ENCODE measurements around the gene RAP1GAP2. TPM values are rescaled to one million over a fixed set of nuclear protein-coding genes. Genes with fewer than 3 reads are reported as not detected.
"Not testable (repeated sequence)": the region's sequence is repeated elsewhere in the genome, so short reads cannot be mapped to it uniquely, and the experiment has no call there.

RAP1GAP2 gene
- total RNA-seq, 1 donor from 2014 or later = 57.2 TPM

GRCh38 chr17:2783310-2784030, 12.8 kb upstream of the RAP1GAP2 start:
- intact Hi-C loops (cut with DNase I) = no loop called here
- DNase-seq (ENCODE audit: missing footprints) (no peak), ATAC-seq (no peak)

DNA sequence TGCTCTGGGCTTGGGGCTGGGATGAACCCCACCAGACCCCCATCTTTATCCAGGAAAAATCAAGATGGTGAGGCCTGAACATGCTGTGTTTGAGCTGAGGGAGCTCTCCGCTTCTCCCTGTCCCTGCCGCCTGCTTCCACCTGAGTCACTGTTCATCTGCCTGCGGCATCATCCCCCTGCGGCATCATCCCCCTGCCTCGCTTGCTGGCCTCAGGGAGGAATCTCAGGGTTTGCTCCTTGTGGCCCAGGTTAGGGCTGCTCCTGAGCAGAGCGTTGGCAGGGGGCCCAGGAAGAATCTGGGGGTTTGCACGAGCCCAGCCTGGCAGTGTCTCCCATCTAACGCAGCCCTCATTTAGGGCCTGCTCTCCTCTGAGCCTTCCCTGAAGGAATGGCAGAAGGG, 11.4 kb upstream of the RAP1GAP2 start:
- ATAC-seq (no peak), DNase-seq (ENCODE audit: missing footprints) (peak; percentile 41)
- intact Hi-C loops (cut with DNase I) = no loop called here

DNA sequence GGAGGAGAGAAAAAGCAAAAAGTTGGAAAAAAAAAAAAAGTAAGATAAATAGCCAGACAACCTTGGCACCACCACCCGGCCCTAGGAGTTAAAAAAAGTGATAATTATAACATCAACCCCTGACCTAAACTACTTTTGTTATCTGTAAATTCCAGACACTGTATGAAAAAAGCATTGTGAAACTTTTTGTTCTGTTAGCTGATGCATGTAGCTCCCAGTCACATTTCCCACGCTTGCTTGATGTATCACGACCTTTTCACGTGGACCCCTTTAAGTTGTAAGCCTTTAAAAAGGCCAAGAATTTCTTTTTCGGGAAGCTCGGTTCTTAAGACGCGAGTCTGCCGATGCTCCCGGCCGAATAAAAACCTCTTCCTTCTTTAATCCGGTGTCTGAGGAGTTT, 10.9 kb upstream of the RAP1GAP2 start:
- intact Hi-C loops (cut with DNase I); ATAC-seq: not testable (repeated sequence)
- peak; percentile 4 for DNase-seq (ENCODE audit: missing footprints)

DNA sequence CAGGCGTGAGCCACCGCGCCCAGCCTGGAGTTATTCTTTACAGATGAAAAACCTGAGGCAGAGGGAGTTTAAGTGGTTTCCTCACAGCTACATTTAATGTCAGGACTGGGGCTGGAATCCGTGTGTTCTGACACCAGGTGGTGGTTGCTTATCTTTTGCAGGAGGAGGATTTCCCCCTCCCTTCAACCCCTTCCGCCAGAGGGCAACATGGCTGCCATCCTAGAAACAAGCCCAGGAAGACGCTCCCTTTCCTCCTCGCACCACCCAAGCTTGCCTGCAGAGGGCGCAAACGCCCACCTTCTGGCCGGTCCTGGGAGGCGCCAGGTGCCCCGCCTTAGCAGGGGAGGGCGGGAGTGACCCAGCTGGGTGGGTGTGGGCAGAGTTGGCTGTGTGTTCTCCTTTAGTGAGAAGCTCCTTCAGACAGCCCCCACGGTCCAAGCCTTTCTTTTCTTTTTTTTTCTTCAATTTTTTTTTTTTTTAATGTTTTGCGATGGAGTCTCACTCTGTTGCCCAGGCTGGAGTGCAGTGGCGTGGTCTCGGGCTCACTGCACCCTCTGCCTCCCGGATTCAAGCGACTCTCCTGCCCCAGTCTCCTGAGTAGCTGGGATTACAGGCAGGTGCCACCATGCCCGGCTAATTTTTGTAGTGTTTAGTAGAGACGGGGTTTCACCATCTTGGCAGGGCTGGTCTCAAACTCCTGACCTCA, 9.9 kb upstream of the RAP1GAP2 start:
- intact Hi-C loops (cut with DNase I) = no loop called here
- DNase-seq (ENCODE audit: missing footprints) (peak; percentile 94), ATAC-seq (peak; percentile 92)

- no peak for DNase-seq (ENCODE audit: missing footprints)
- ATAC-seq = no peak
- intact Hi-C loops (cut with DNase I) = no loop called here
These were observed 6.5 kb upstream of the RAP1GAP2 start for GRCh38 chr17:2789700-2790099.

DNA sequence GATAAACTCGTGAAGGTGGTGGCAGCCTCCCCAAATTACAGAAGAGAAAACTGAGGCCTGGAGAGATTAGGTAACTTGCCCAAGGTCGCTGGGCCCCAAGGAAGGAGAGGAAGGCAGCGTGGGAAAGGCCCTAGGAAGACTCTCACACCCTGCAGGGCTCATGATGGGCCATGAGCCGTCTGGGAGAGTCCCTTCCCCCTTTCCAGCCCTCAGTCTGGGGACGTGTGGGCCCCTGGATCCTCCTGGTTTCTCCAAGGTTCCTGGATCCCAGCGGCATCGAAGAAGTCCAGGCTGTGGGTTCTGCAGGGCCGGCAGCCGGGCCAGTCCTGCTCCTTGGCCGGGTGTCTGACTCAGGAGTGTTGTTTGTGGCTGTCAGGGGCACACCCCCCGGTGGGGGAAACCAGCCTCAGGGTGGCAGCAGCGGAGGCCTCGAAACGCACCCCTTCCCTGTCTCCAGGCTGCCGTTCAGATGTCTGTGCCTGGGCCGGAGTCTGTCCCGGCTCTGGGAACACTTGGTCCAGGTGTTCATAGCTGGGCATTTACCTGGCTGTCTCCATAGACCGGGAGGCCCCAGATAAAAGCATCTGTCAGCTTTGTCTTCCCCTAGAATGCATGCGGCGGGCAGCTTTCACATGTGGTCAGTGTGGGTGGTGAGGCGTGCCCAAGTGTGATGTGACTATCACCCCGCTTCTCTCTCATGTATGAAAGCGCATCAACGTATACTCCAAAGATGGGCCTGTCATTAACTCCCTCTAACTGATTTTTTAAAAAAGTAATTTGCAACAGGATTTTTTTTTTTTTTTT, 3.7 kb upstream of the RAP1GAP2 start:
- intact Hi-C loops (cut with DNase I) = no loop called here
- ATAC-seq (no peak), DNase-seq (ENCODE audit: missing footprints) (peak; percentile 53)

- ATAC-seq (no peak), DNase-seq (ENCODE audit: missing footprints) (peak; percentile 45)
- intact Hi-C loops (cut with DNase I) = no loop called here
These were observed 2.0 kb upstream of the RAP1GAP2 start for GRCh38 chr17:2794111-2794803.

DNA sequence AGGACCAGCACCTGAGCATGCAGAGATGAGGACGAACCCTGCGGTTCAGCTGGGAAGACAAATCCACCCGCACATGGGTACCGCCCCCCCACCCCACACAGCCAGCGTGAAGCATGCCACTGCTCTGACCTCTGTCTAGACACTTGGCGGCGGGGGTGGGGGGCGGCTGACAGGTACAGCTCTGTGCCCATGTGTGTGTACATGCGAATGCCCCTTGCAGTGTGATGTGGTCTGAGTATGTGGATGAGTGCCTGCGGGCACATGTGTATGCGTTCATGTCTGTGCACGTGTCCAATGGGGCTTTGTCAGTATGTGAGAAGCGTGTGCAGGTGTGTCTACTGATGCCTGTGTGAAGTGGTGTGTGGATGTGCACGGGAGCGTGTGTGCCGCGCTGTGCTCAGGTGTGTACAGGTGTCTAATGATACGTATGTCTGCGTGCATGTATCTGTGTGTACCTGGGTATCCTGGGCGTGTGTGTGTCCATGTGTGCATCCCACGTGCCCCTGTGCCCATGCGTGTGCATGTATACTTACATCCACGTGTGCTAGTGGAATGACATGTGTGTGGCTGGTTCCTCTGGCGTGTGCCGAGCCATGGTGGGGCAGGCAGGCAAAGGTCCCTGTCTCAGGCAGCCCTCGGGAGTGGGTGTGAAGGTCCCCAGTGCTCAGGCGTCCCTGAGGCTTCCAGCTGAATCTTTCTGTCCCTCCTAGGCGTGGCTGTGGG, 636 bp upstream of the RAP1GAP2 start:
- intact Hi-C loops (cut with DNase I) = no loop called here
- DNase-seq (ENCODE audit: missing footprints) (peak; percentile 63), ATAC-seq (no peak)

- intact Hi-C loops (cut with DNase I) = no loop called here
- peak; percentile 22 for DNase-seq (ENCODE audit: missing footprints)
- no peak for ATAC-seq
These were observed 988 bp downstream of the RAP1GAP2 start for GRCh38 chr17:2797226-2797625.

DNA sequence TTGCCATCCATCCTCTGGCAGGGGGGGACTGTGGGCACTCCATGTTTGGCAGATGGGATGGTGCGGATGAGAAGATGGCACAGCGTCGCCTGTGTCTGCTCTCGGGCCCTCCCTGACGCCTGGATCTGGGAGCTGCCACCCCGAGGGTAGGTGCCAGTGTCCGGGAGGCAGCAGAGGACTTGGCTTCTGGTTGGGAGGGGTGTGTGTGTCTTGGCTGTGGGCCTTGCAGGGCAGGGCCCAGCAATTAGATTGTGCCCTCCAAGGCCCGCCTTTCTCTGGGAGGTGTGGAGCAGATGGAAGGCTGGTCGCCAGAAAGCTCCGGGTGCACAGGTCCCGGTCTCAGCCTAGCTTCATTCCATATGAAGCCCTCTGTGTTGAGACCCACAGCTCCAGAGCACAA, 1.4 kb downstream of the RAP1GAP2 start:
- no peak for DNase-seq (ENCODE audit: missing footprints)
- no peak for ATAC-seq
- intact Hi-C loops (cut with DNase I) = no loop called here

DNA sequence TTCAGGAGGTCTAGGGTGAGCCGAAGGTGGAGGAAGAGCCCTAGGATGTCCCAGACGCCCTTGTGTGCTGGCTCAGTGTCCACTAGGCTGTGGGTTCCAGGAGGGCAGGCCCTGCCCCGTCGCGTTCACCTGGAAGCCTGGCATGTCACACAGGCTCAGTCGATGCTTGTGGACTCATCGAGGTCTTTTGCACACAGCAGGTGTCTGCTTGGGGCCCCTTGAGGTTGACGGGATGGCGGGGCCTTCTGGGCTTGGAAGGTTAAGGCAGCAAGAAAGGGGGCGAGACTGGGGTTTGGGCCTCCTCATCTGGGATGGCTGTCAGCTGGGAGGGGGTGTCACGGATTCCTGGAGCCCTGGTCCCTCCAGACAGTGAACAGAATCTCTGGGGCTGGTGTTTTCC, 1.9 kb downstream of the RAP1GAP2 start:
- no peak for ATAC-seq

DNA sequence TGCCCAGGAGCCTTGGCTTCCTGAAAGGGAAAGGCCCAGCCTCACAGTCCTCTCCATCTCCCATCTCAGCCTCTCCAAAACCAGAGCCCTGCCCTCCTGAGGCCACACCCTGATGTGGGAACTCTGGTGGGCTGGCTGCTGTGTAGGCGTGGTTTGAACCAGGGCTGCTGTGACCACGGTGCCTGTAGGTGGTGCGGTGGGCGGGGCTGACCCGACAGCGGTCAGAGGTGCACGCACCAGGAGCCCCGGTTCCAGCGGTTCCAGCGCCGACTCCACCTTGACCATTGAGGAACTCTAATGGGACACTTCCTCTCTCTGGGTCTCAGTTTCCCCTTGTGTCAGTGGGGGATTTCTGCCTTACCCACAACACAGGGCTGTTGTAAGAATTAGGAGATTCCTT, 2.4 kb downstream of the RAP1GAP2 start:
- intact Hi-C loops (cut with DNase I) = no loop called here
- ATAC-seq (no peak), DNase-seq (ENCODE audit: missing footprints) (peak; percentile 17)

More for the DNA sequence above, 1.9 kb downstream of the RAP1GAP2 start:
- intact Hi-C loops (cut with DNase I) = no loop called here
- peak; percentile 64 for DNase-seq (ENCODE audit: missing footprints)

DNA sequence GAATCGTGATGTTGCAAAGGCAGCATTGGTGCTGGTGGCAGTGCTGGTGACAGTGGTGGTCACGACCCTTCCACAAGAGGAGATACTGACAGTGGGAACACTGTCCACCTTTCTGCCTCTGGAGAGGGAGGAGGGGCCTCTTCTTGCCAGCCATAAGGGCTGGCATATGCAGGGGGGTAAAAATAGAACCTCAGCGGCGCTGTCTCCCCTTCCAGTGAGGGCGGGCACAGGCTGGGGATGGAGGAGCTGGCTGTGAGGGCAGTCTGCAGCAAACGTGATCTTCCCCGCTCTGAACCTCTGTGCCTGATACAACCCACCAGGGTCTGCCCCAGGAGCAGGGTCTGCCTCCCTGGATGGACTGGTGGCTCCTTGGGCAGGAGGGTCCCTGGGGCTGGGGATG, 3.4 kb downstream of the RAP1GAP2 start:
- DNase-seq (ENCODE audit: missing footprints) = peak; percentile 51
- ATAC-seq = peak; percentile 61
- intact Hi-C loops (cut with DNase I) = no loop called here

DNA sequence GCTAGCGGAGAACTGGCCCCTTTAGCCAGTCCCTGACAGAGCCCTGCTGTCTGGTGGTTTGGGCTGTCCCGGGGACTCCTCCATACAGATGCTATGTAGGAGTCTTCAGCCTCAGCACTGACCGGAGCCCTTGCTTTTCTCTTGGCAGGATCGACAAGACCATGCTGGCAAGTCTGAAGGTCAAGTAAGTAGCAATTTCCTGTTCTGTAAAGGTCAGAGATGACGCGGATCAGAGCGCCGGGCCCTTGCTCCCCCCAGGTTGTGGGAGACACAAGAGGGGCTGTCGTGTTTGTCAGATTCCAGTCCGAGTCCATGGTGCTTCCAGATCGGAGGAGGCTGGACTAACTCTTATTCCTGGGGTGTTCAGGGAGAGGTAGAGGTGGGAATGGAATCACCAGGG, 4.1 kb downstream of the RAP1GAP2 start:
- ATAC-seq (no peak), DNase-seq (ENCODE audit: missing footprints) (peak; percentile 4)
- intact Hi-C loops (cut with DNase I) = no loop called here

DNA sequence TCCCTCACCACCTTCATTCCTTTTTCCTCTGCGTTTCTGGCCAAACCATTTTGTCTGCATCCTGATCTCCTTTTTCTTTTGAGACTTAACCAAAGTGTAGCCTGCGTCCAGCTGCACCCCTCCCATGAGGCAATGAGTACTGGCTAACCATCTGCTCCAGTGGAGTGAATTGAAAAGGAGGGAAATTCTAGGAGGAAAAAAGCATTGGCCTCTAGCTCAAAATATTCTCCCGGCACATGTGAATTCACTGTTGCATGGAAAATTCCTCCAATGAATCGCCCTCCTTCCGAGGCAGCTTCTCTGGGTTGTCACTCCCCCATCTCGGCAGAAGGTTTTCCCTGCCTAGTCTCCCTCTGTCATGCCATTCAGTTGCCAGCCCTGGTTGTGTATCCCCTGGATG, 5.6 kb downstream of the RAP1GAP2 start:
- intact Hi-C loops (cut with DNase I) = no loop called here
- ATAC-seq (no peak), DNase-seq (ENCODE audit: missing footprints) (no peak)

DNA sequence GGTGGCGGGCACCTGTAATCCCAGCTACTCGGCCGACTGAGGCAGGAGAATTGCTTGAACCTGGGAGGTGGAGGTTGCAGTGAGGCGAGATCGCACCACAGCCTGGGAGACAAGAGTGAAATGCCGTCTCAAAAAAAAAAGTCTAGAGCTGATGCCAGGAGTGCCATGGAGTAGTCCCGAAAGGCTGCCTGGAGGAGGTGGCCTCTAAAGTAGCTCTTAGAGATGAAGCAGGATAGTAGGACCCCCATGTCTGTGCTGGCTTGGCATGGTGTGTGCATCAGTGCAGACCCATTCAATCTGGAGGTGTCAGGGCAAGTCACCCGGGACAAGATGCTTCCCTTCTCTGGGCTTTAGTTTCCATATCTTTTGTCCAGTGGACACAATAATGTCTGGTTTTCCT, 6.3 kb downstream of the RAP1GAP2 start:
- intact Hi-C loops (cut with DNase I) = no loop called here
- DNase-seq (ENCODE audit: missing footprints) = peak; percentile 17
- ATAC-seq = no peak

DNA sequence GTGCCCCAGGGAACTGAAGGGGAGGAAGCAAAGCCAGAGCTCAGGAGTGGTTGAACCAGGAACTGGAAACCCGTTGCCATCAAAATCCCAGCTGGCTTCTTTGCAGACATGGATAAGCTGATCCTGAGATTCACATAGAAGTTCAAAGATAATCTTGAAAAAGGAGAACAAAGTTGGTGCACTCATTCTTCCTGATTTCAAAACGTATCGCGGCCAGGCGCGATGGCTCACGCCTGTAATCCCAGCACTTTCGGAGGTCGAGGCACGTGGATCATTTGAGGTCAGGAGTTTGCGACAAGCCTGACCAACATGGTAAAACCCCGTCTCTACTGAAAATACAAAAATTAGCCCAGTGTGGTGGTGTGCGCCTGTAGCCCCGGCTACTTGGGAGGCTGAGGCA, 7.1 kb downstream of the RAP1GAP2 start:
- intact Hi-C loops (cut with DNase I) = no loop called here
- no peak for ATAC-seq
- peak; percentile 14 for DNase-seq (ENCODE audit: missing footprints)

- intact Hi-C loops (cut with DNase I) = no loop called here
- DNase-seq (ENCODE audit: missing footprints) (peak; percentile 35), ATAC-seq (no peak)
These were observed 7.7 kb downstream of the RAP1GAP2 start for GRCh38 chr17:2803971-2804370.

GRCh38 chr17:2804912-2805311, 8.7 kb downstream of the RAP1GAP2 start:
- intact Hi-C loops (cut with DNase I) = no loop called here
- ATAC-seq = no peak

More at GRCh38 chr17:2804912-2805311, 8.7 kb downstream of the RAP1GAP2 start:
- peak; percentile 53 for DNase-seq (ENCODE audit: missing footprints)
